Measurements from ENCODE around the gene LAMC3.

LAMC3 gene

GRCh38 chr9:131027048-131027871, 18.3 kb downstream of the LAMC3 start:
- no peak for TF ChIP-seq CTCF (conservative IDR thresholded peaks at IDR 0.05; ENCODE audit: low read depth, low read length)
- Histone ChIP-seq H3K4me1 (ENCODE audit: low read depth, poor library complexity, severe bottlenecking) (no peaks in the 10 kb centered on the region), H3K27ac (no peak overlapping the region), H3K27me3 (ENCODE audit: insufficient read depth, low read depth) (peaks cover 100% of the 10 kb centered on the region), H4K20me1 (ENCODE audit: insufficient read depth) (no peaks in the 10 kb centered on the region), H3K4me2 (no peak overlapping the region), H3K9ac (no peak overlapping the region), H3K4me3 (IDR thresholded peaks at IDR 0.05; ENCODE audit: insufficient read depth, low read depth, low read length) (no peak overlapping the region), H2AFZ (ENCODE audit: low read depth) (no peak overlapping the region), H3K79me2 (ENCODE audit: insufficient read depth, low read depth) (no peaks in the 10 kb centered on the region), H3K36me3 (ENCODE audit: insufficient read depth) (no peaks in the 10 kb centered on the region)

GRCh38 chr9:131027872-131028179, 18.9 kb downstream of the LAMC3 start:
- Histone ChIP-seq H3K27me3 (ENCODE audit: insufficient read depth, low read depth) (peaks cover 99% of the 10 kb centered on the region), H4K20me1 (ENCODE audit: insufficient read depth) (no peaks in the 10 kb centered on the region)
- TF ChIP-seq CTCF (conservative IDR thresholded peaks at IDR 0.05; ENCODE audit: low read depth, low read length), result no peak

GRCh38 chr9:131028221-131028884, 19.4 kb downstream of the LAMC3 start:
- Histone ChIP-seq H3K4me3 (IDR thresholded peaks at IDR 0.05; ENCODE audit: insufficient read depth, low read depth, low read length) (no peak overlapping the region), H3K36me3 (ENCODE audit: insufficient read depth) (no peaks in the 10 kb centered on the region), H3K4me2 (no peak overlapping the region), H3K27me3 (ENCODE audit: insufficient read depth, low read depth) (peaks cover 99% of the 10 kb centered on the region), H4K20me1 (ENCODE audit: insufficient read depth) (no peaks in the 10 kb centered on the region), H2AFZ (ENCODE audit: low read depth) (no peak overlapping the region), H3K79me2 (ENCODE audit: insufficient read depth, low read depth) (no peaks in the 10 kb centered on the region), H3K9ac (no peak overlapping the region), H3K4me1 (ENCODE audit: low read depth, poor library complexity, severe bottlenecking) (no peaks in the 10 kb centered on the region), H3K27ac (no peak overlapping the region)
- TF ChIP-seq CTCF (conservative IDR thresholded peaks at IDR 0.05; ENCODE audit: low read depth, low read length), result no peak

More at GRCh38 chr9:131027872-131028179, 18.9 kb downstream of the LAMC3 start:
- Histone ChIP-seq H3K9ac (no peak overlapping the region), H3K27ac (no peak overlapping the region), H3K4me1 (ENCODE audit: low read depth, poor library complexity, severe bottlenecking) (no peaks in the 10 kb centered on the region), H3K4me3 (IDR thresholded peaks at IDR 0.05; ENCODE audit: insufficient read depth, low read depth, low read length) (no peak overlapping the region), H3K4me2 (no peak overlapping the region), H2AFZ (ENCODE audit: low read depth) (no peak overlapping the region), H3K79me2 (ENCODE audit: insufficient read depth, low read depth) (no peaks in the 10 kb centered on the region), H3K36me3 (ENCODE audit: insufficient read depth) (no peaks in the 10 kb centered on the region)

- H3K27me3 ChIP-seq (ENCODE audit: insufficient read depth, low read depth), result peaks cover 99% of the 10 kb centered on the region
These were observed 20.1 kb downstream of the LAMC3 start for GRCh38 chr9:131028931-131029573.

More at GRCh38 chr9:131028931-131029573, 20.1 kb downstream of the LAMC3 start:
- Histone ChIP-seq H3K79me2 (ENCODE audit: insufficient read depth, low read depth) (no peaks in the 10 kb centered on the region), H3K4me3 (IDR thresholded peaks at IDR 0.05; ENCODE audit: insufficient read depth, low read depth, low read length) (no peak overlapping the region), H3K9ac (no peak overlapping the region), H3K4me2 (no peak overlapping the region), H3K4me1 (ENCODE audit: low read depth, poor library complexity, severe bottlenecking) (no peaks in the 10 kb centered on the region), H4K20me1 (ENCODE audit: insufficient read depth) (no peaks in the 10 kb centered on the region), H3K27ac (no peak overlapping the region), H2AFZ (ENCODE audit: low read depth) (no peak overlapping the region), H3K36me3 (ENCODE audit: insufficient read depth) (no peaks in the 10 kb centered on the region)
- no peak for TF ChIP-seq CTCF (conservative IDR thresholded peaks at IDR 0.05; ENCODE audit: low read depth, low read length)

Measured in KMS-11 (cell line).